Sigmoid colon (tissue), 7 donors: Measurements from ENCODE around the gene SPAG16. TPM values are rescaled to one million over a fixed set of nuclear protein-coding genes. Genes with fewer than 3 reads are reported as not detected.

Experiments
- DNase-seq: peaks from one replicate; pipeline ENCODE4 v3.0.0-alpha.2; 2019
- H3K27ac ChIP-seq, 4 donors: fragments of 200-600 bp; sonication (generic); one replicate each; pipeline ENCODE4 v1.5.1; 2016 to 2019; ENCODE audit warnings: mild to moderate bottlenecking in 1 of 4
- H3K27me3 ChIP-seq, 3 donors: fragments of 200-600 bp; sonication (generic); one replicate each; pipeline ENCODE4 v1.5.1; 2019; ENCODE audit warnings: mild to moderate bottlenecking in 1 of 3
- H3K36me3 ChIP-seq, 4 donors: fragments of 200-600 bp; sonication (generic); one replicate each; pipeline ENCODE4 v1.5.1; 2016 to 2019
- H3K4me1 ChIP-seq, 4 donors: fragments of 200-600 bp; sonication (generic); one replicate each; pipeline ENCODE4 v1.5.1; 2017 to 2019
- H3K4me3 ChIP-seq, 4 donors: fragments of 200-600 bp; sonication (generic); one replicate each; pipeline ENCODE4 v1.5.1; 2017 to 2019; ENCODE audit warnings: mild to moderate bottlenecking in 2 of 4, moderate library complexity in 1 of 4
- H3K9me3 ChIP-seq, 4 donors: fragments of 200-600 bp in 3 of 4; sonication (generic) in 3 of 4; one replicate each; pipeline versions ENCODE4 v1.5.1 to v1.6.1; 2013 to 2019
- EP300 ChIP-seq, 4 donors: sonication (generic); formaldehyde crosslinking; IDR thresholded peaks; one replicate each; pipeline ENCODE4 v1.6.1; 2017; ENCODE audit warnings: antibody characterized with exemption in 4 of 4
- POLR2A ChIP-seq, 2 donors: fragments of 450-650 bp; IDR thresholded peaks; one replicate each; pipeline ENCODE4 v1.6.1; 2016; ENCODE audit warnings: antibody characterized with exemption in 2 of 2, mild to moderate bottlenecking in 2 of 2, moderate library complexity in 2 of 2
- POLR2AphosphoS5 ChIP-seq, 4 donors: sonication (generic); formaldehyde crosslinking; IDR thresholded peaks; one replicate each; pipeline ENCODE4 v1.6.1; 2017; ENCODE audit warnings: antibody characterized with exemption in 4 of 4
- WGBS, 2 donors: extraction: QIAGEN DNeasy Blood & Tissue Kit; methylation state at CpG; one replicate each; pipeline ENCODE4 v1.1.7; 2013; 5-methylcytosine and 5-hydroxymethylcytosine counted together
- intact Hi-C: fragments of 100-400 bp; cut with DNase I; formaldehyde crosslinking; loops from one replicate; pipeline ENCODE4 v1.15.1; 2023
- polyA plus RNA-seq, 3 donors: library from polyadenylated mRNA; stranded (reverse); fragments of 200-250 nt; gene quantifications; one replicate each; pipeline ENCODE4 v1.2.3, GENCODE V29; 2013
- total RNA-seq, 4 donors: library from RNA; depleted of rRNA; stranded (reverse); fragments of >200 nt; gene quantifications; one replicate each; pipeline ENCODE4 v1.1.0, GENCODE V29; 2016
- TF ChIP-seq, protein P1 (sequence below), 4 experiments: fragments of 450-650 bp in 3 of 4; fragments of 200-600 bp in 1 of 4; IDR thresholded peaks; one replicate each; pipeline ENCODE4 v1.5.1; 2016 to 2019; ENCODE audit warnings: antibody characterized with exemption in 4 of 4, mild to moderate bottlenecking in 3 of 4, moderate library complexity in 2 of 4
- donor health status: healthy with polysubstance abuse.
- donor health status: Bipolar disorder and iron deficiency.
- donor health status: healthy.

SPAG16 gene
- total and polyA plus RNA-seq, 7 donors = 13.1 to 70.3 (median 36.0) TPM

DNA sequence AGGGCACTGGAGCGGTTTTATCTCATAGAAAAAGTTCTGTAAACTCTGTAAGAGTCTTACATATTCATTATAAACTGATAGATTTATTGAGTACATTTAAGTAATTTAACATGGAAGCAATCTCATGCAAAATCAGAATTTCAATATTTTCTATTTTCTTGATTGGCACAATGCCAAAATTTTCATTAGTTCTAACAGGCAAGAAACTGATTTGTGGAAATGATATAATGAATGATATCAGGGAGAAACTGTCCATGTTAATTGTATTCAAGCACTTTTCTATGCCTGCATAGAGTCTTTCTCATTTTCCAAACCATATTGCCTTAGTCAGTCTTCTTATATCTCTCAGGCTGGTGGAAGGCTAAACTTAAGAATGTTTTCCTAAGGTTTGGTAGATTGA lies 23.0 kb upstream of the SPAG16 start:
- 92 to 95% methylated on average over 1 of the region's 1 CpG for WGBS, 2 donors

DNA sequence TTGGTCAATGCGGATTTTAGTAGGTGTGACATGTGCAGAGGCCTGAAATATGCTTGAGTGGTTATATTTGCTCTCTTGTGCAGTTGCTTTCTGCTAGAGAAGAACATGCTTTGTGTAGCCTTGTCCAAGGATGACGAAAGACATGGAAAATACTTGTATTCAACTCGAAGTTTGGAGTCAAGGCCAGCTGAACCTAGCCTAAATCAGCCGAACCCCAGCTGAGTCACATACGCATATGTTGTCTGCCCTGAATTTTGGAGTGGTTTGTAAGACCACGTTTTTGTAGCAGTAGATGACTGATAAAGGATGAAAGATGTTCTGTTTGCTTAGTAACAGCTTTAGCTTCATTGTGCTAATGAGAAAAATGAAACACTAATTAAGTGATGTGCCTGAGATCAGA lies 22.5 kb upstream of the SPAG16 start:
- H3K36me3 ChIP-seq = no peaks in the 10 kb centered on the region
- H3K9me3 ChIP-seq = no peaks in the 10 kb centered on the region
- no peak for DNase-seq
- 65 to 81% methylated on average over 6 of the region's 6 CpGs for WGBS, 2 donors
- no peak overlapping the region for H3K4me3 ChIP-seq
- H3K27ac ChIP-seq = no peak overlapping the region
- H3K27me3 ChIP-seq = no peaks in the 10 kb centered on the region
- TF ChIP-seq, protein P1, sequence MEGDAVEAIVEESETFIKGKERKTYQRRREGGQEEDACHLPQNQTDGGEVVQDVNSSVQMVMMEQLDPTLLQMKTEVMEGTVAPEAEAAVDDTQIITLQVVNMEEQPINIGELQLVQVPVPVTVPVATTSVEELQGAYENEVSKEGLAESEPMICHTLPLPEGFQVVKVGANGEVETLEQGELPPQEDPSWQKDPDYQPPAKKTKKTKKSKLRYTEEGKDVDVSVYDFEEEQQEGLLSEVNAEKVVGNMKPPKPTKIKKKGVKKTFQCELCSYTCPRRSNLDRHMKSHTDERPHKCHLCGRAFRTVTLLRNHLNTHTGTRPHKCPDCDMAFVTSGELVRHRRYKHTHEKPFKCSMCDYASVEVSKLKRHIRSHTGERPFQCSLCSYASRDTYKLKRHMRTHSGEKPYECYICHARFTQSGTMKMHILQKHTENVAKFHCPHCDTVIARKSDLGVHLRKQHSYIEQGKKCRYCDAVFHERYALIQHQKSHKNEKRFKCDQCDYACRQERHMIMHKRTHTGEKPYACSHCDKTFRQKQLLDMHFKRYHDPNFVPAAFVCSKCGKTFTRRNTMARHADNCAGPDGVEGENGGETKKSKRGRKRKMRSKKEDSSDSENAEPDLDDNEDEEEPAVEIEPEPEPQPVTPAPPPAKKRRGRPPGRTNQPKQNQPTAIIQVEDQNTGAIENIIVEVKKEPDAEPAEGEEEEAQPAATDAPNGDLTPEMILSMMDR (IDR thresholded peaks at IDR 0.05) = no peak
- TF ChIP-seq POLR2AphosphoS5 (IDR thresholded peaks at IDR 0.05) (no peak), EP300 (IDR thresholded peaks at IDR 0.05) (no peak), POLR2A (IDR thresholded peaks at IDR 0.05) (no peak)
- intact Hi-C loops = no loop called here
- H3K4me1 ChIP-seq = no peaks in the 10 kb centered on the region

More for the DNA sequence above, 23.0 kb upstream of the SPAG16 start:
- H3K4me1 ChIP-seq = no peaks in the 10 kb centered on the region
- H3K4me3 ChIP-seq = no peak overlapping the region
- intact Hi-C loops = no loop called here
- no peak for DNase-seq
- H3K9me3 ChIP-seq = no peaks in the 10 kb centered on the region
- no peak overlapping the region for H3K27ac ChIP-seq
- H3K36me3 ChIP-seq = no peaks in the 10 kb centered on the region
- TF ChIP-seq, protein P1 (IDR thresholded peaks at IDR 0.05) = no peak
- TF ChIP-seq POLR2A (IDR thresholded peaks at IDR 0.05) (no peak), EP300 (IDR thresholded peaks at IDR 0.05) (no peak), POLR2AphosphoS5 (IDR thresholded peaks at IDR 0.05) (no peak)
- no peaks in the 10 kb centered on the region for H3K27me3 ChIP-seq

DNA sequence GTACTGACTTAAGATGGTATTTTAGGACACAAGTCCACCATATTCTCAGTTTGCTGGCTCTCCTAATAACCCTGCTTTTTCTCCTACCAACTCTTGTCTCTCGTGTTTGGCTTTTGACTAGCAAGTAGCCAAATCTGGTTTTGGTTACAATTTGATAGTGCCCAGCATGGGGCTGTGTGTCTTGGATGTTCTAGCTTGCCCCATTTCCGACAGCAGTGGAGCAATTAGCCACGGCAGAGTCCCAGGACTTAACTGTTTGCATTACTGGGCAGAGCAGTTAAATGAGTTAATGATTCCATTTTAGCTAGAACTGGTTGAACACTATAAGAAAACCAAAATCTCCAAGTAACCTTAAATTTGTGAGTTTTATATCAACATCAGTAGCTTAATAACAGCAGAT lies 18.6 kb upstream of the SPAG16 start:
- DNase-seq = no peak
- Histone ChIP-seq H3K27ac (no peak overlapping the region), H3K4me3 (no peak overlapping the region), H3K36me3 (no peaks in the 10 kb centered on the region), H3K4me1 (no peaks in the 10 kb centered on the region), H3K27me3 (no peaks in the 10 kb centered on the region), H3K9me3 (no peaks in the 10 kb centered on the region)
- intact Hi-C loops = no loop called here
- WGBS, 2 donors = 69 to 75% methylated on average over 3 of the region's 3 CpGs
- TF ChIP-seq POLR2A (IDR thresholded peaks at IDR 0.05) (no peak), POLR2AphosphoS5 (IDR thresholded peaks at IDR 0.05) (no peak), EP300 (IDR thresholded peaks at IDR 0.05) (no peak)
- TF ChIP-seq, protein P1 (IDR thresholded peaks at IDR 0.05) = no peak

DNA sequence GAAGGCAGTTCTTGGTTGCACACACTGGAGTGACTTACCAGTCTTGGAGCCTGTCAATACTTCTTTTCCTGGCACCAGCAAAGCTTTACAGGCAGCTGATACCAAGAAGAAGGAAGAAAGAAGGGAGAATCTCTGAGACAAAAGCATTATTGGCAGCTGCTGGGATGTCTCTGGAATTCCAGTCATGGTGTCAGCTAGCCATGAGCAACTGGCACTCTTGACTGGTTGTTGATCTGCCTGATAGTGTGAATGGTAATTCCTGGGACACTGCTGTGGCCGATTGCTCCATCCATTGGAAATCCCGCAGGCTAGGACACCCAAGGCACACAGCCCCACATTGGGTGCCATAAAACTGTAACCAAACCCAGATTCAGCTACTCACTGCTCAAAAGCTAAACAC lies 17.8 kb upstream of the SPAG16 start:
- no peak overlapping the region for H3K27ac ChIP-seq

More for the DNA sequence above, 17.8 kb upstream of the SPAG16 start:
- H3K9me3 ChIP-seq = no peaks in the 10 kb centered on the region
- no peaks in the 10 kb centered on the region for H3K27me3 ChIP-seq
- intact Hi-C loops = no loop called here
- no peak for DNase-seq
- 76 to 89% methylated on average over 2 of the region's 2 CpGs for WGBS, 2 donors
- no peaks in the 10 kb centered on the region for H3K36me3 ChIP-seq
- TF ChIP-seq, protein P1 (IDR thresholded peaks at IDR 0.05) = no peak
- TF ChIP-seq POLR2AphosphoS5 (IDR thresholded peaks at IDR 0.05) = no peak
- no peak for TF ChIP-seq POLR2A (IDR thresholded peaks at IDR 0.05)
- no peak for TF ChIP-seq EP300 (IDR thresholded peaks at IDR 0.05)
- no peaks in the 10 kb centered on the region for H3K4me1 ChIP-seq
- H3K4me3 ChIP-seq = no peak overlapping the region
